Neural crest cell (in vitro differentiated cells): Measurements from ENCODE around the gene ZCCHC14. TPM values are rescaled to one million over a fixed set of nuclear protein-coding genes. Genes with fewer than 3 reads are reported as not detected.
A peak's percentile ranks its signal among the peaks of the same experiment; 100 is the strongest.

Experiments
- DNase-seq: peaks from one replicate; pipeline ENCODE4 v3.0.0; 2021; ENCODE audit warnings: low read depth, mixed read lengths, low spot score
- H3K27ac Mint-ChIP-seq: one replicate; pipeline ENCODE4 v1.8.0; 2021; ENCODE audit warnings: mild to moderate bottlenecking, mixed read lengths; ENCODE audit not compliant: unreplicated experiment
- H3K27me3 Mint-ChIP-seq: 2 replicates; pipeline ENCODE4 v1.8.0; 2021; ENCODE audit warnings: low read depth, mild to moderate bottlenecking, mixed read lengths
- H3K36me3 Mint-ChIP-seq: 2 replicates; pipeline ENCODE4 v1.8.0; 2021; ENCODE audit warnings: low read depth, mild to moderate bottlenecking, mixed read lengths
- H3K4me1 Mint-ChIP-seq: 2 replicates; pipeline ENCODE4 v1.8.0; 2021; ENCODE audit warnings: mixed read lengths
- H3K4me3 Mint-ChIP-seq: one replicate; pipeline ENCODE4 v1.8.0; 2021; ENCODE audit warnings: mild to moderate bottlenecking, mixed read lengths
- H3K9me3 Mint-ChIP-seq: 2 replicates; pipeline ENCODE4 v1.8.0; 2021; ENCODE audit warnings: mixed read lengths
- CTCF ChIP-seq: fragments of 200-600 bp; sonication (generic); conservative IDR thresholded peaks from 2 replicates; pipeline ENCODE4 v1.5.0; 2021; ENCODE audit warnings: antibody characterized with exemption, mild to moderate bottlenecking
- total RNA-seq: library from RNA; stranded (reverse); gene quantifications from 2 replicates; pipeline ENCODE4 v1.2.1, GENCODE V29; 2021

ZCCHC14 gene
- total RNA-seq, 1 donor from 2014 or later, result 45.5 TPM

- no peak for TF ChIP-seq CTCF
- H3K36me3 Mint-ChIP-seq, result peaks cover 2% of the 10 kb centered on the region
- H3K27me3 Mint-ChIP-seq, result peaks cover 8% of the 10 kb centered on the region
- no peak for DNase-seq
- H3K9me3 Mint-ChIP-seq, result peaks cover 2% of the 10 kb centered on the region
- peaks cover 50% of the 10 kb centered on the region for H3K4me1 Mint-ChIP-seq
- peak overlapping the region; percentile 97 for H3K27ac Mint-ChIP-seq
- peak overlapping the region; percentile 99 for H3K4me3 Mint-ChIP-seq
Measured at GRCh38 chr16:87384162-87384874, 108.5 kb downstream of the ZCCHC14 start.

- Mint-ChIP-seq H3K27me3 (peaks cover 8% of the 10 kb centered on the region), H3K36me3 (peaks cover 2% of the 10 kb centered on the region), H3K4me3 (peak within 1 kb of the TSS; percentile 99), H3K9me3 (peaks cover 2% of the 10 kb centered on the region), H3K27ac (peak within 1 kb of the TSS; percentile 97), H3K4me1 (peaks cover 46% of the 10 kb centered on the region)
- no peak for TF ChIP-seq CTCF
- peak; percentile 97 for DNase-seq
Measured at GRCh38 chr16:87383505-87384161, 109.2 kb downstream of the ZCCHC14 start, which contains the start of gene FBXO31. Gene FBXO31 (minus strand): TSS chr16:87383776. CDS start chr16:87383744, 32 bp downstream.

GRCh38 chr16:87382023-87382785, 110.6 kb downstream of the ZCCHC14 start:
- no peak for DNase-seq
- H3K27me3 Mint-ChIP-seq, result peaks cover 5% of the 10 kb centered on the region
- peaks cover 2% of the 10 kb centered on the region for H3K36me3 Mint-ChIP-seq
- peaks cover 2% of the 10 kb centered on the region for H3K9me3 Mint-ChIP-seq
- no peak overlapping the region for H3K27ac Mint-ChIP-seq
- TF ChIP-seq CTCF, result no peak
- H3K4me1 Mint-ChIP-seq, result peaks cover 32% of the 10 kb centered on the region
- peak overlapping the region; percentile 90 for H3K4me3 Mint-ChIP-seq

GRCh38 chr16:87380881-87381280, 111.9 kb downstream of the ZCCHC14 start:
- Mint-ChIP-seq H3K4me1 (peaks cover 31% of the 10 kb centered on the region), H3K4me3 (peak overlapping the region; percentile 90)

More at GRCh38 chr16:87380881-87381280, 111.9 kb downstream of the ZCCHC14 start:
- no peak for TF ChIP-seq CTCF
- Mint-ChIP-seq H3K27me3 (peaks cover 5% of the 10 kb centered on the region), H3K27ac (peak overlapping the region; percentile 20), H3K9me3 (peaks cover 2% of the 10 kb centered on the region), H3K36me3 (peaks cover 2% of the 10 kb centered on the region)
- no peak for DNase-seq
